Measurements from ENCODE around the gene SLN.
"Not testable (repeated sequence)": the region's sequence is repeated elsewhere in the genome, so short reads cannot be mapped to it uniquely, and the experiment has no call there.

Gene SLN

GRCh38 chr11:107711861-107712755, at the start of gene SLN:
Gene SLN (minus strand): TSS chr11:107712056.
- DNase-seq = no peak

GRCh38 chr11:107758719-107759355, 47.0 kb upstream of the SLN start:
- DNase-seq = not testable (repeated sequence)

- no peak for DNase-seq
These were observed 45.8 kb upstream of the SLN start for GRCh38 chr11:107757661-107758060.

DNA sequence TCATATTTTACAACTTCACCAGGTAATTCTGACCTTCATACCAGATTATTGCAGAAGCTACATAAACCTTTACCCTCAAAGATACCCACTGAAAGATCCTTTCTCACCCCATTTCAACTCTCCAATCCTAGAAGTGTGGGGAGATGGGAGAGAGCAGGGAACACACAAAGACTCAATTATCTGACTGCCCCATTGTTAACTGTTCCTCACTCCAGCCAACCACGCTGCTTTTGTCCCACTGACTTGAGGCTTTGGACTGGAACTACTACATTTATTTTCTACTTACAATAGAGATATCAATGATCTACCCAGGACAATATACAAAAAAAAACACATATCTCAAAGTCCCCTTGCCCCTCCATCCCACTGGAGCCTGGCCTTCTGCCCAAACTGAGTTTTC, 44.7 kb upstream of the SLN start:
- DNase-seq = no peak

- no peak for DNase-seq
These were observed 41.3 kb upstream of the SLN start for GRCh38 chr11:107752949-107753822.

DNA sequence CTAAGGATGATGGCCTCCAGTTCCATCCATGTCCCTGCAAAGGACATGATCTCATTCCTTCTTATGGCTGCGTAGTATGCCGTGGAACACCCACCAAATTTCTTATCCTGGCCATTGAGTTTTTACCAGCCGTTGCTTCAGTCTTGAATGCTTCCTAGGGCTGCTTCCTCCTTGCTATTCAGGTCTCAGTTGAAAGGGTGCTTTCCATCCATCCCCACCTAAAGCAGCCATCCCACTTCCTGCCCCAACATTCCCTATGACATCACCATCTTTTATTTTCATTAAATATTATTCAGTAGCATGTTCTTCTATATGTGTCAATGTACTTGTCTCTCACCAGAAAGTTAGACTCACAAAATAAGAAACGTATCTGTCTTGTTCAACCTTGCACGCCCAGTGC, 40.7 kb upstream of the SLN start:
- no peak for DNase-seq

GRCh38 chr11:107751082-107751481, 39.2 kb upstream of the SLN start:
- no peak for DNase-seq

- no peak for DNase-seq
These were observed 38.5 kb upstream of the SLN start for GRCh38 chr11:107750313-107750712.

- DNase-seq = no peak
These were observed 35.8 kb upstream of the SLN start for GRCh38 chr11:107747622-107748021.

- DNase-seq = no peak
These were observed 32.9 kb upstream of the SLN start for GRCh38 chr11:107744736-107745135.

DNA sequence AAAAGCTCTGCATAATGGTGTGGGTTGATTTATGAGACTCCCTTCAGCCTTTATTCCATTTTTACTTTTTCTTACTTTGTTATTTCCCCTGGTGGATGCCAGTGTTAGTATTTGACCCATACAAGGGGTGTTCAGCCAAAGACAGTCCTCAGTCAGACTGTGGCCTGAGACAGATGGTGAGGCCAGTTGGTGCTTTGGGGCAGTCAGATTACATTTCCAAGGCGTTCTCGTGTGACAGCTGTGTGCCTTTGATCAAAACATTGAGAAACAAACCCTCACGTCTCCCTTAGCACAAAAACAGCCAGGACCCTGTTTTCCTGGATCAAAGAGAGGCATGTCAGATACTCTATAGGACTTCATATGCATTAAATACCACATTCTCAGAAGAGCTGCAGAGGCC, 31.3 kb upstream of the SLN start:
- no peak for DNase-seq

- peak in 1 of 2 donors; percentile 1 for DNase-seq
These were observed 29.4 kb upstream of the SLN start for GRCh38 chr11:107741044-107741823.

- no peak for DNase-seq
These were observed 28.4 kb upstream of the SLN start for GRCh38 chr11:107740271-107740670.

- DNase-seq = no peak
These were observed 24.7 kb upstream of the SLN start for GRCh38 chr11:107736546-107736945.

GRCh38 chr11:107733518-107733917, 21.7 kb upstream of the SLN start:
- DNase-seq = no peak

DNA sequence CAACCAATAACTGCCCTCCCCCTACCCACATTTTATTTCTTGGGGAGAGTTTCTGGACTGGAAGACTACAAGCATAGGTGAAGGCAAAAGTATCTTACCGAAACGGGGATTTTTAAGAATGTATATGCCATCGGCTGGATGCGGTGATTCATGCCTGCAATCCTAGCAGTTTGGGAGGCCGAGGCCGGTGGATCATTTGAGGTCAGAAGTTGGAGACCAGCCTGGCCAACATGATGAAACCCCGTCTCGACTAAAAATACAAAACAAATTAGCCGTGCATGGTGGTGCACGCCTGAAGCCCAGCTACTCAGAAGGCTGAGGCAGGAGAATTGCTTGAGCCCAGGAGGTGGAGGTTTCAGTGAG, 20.8 kb upstream of the SLN start:
- DNase-seq = no peak

DNA sequence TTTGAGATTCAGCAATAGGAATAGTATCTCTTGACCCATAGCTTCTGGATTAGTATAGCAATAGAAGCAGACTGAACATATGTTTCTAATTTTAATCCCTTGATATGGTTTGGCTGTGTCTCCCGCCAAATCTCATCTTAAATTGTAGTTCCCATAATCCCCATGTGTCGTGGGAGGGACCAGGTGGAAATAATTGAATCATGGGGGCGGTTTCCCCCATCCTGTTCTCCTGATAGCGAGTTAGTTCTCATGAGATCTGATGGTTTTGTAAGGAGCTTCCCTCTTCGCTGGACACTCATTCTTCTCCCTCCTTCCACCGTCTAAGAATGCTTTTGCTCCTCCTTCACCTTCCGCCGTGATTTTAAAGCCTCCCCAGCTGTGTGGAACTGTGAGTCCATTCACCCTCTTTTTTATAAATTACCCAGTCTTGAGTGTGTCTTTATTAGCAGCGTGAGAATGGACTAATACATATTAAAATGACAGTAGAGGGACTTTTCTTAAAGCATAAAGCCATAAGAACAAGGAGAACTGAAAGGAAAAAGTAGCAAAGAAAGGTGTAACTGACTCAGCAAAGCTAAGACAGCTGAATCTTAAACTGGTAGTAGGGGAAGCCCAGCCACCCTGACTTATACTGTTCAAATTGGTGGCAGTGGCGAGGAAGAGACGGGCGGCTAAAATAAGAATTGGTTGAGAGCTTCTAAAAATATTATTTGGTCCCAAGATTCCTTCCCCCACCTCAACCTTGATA, 20.3 kb upstream of the SLN start:
- no peak for DNase-seq

DNA sequence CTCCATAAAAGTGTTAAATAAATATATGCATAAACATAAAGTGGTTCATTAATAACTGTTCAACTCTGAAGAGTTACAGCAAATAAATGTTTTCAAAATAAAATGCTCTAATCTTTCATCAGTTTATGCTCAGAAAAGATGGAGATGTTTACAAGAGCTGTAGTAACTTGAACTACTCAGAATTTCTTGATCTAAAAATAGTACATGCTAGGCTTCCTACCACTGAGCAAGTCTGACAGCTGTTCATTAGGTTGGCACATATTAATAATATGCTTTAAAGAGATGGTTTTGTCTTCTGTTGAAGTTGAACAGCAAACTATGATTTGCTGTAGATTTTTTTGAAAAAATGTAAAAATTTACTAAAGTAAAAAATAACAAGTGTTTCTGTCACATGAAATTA, 10.8 kb upstream of the SLN start:
- no peak for DNase-seq

DNA sequence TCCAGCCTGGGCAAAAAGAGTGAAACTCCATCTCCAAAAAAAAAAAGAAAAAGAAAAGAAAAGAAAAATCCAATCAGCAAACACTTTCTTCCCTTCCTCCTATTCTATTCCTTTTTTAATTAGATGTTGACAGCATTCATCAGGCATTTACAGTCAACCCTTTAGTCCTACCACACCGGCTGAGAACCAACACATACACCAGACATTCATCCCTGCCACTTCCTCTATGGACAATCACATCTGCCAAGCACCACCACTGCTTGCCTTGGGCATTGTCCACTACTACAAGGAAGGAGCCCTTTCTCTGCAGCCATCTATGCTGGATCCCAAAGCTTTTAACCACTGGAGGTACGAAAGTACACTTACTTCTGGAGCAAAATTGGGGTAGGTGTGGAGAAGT, 9.4 kb upstream of the SLN start:
- DNase-seq = no peak

- DNase-seq = no peak
These were observed 8.5 kb upstream of the SLN start for GRCh38 chr11:107720303-107720774.

DNA sequence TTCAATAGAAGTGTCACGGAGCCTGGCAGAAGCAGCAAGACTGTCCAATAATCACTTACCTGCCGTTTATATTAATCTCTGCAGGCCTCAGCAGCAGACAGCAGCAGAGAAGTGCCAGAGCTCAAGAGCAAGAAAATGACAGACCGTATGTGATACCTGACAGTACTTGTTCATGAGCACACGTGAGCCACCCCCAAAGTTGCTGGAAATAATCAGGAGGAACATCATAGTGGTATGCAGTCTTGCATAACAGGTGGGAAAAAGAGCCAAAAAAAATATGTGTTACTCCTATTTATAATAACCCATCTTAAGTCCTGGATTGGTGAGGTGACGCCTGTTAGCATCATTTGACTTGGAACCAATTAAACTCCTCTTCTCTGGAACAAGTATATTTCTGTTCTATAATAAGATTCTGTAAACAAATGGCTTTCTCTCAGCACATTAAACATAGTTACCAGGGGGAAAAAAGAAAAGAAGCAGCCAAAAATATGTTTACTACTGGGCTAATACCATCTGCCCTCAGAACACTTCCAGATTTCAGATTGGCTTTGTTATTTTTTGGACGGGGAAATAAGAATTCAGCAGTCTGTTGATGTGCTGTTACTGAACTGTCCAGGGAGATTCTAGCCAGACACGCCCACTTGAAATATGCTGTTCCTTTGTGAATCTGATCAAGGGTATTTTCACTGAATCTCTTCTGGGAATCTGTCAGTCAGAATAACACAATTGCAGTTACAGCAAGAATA, 7.9 kb upstream of the SLN start:
- no peak for DNase-seq

Measured in CD4-positive, alpha-beta T cell treated with Interferon alpha-2 for 1 hour (primary cell).